NK-92 treated with Interleukin-12 subunit alpha and Interleukin-12 subunit beta, amount 100 ng/mL, for 24 hours (cell line): Measurements from ENCODE around the gene GFM1.

ENCODE experiments used
- DNase-seq: peaks from one replicate; lab custom pipeline; 2025; lab: John Stamatoyannopoulos, UW

GFM1 gene

DNA sequence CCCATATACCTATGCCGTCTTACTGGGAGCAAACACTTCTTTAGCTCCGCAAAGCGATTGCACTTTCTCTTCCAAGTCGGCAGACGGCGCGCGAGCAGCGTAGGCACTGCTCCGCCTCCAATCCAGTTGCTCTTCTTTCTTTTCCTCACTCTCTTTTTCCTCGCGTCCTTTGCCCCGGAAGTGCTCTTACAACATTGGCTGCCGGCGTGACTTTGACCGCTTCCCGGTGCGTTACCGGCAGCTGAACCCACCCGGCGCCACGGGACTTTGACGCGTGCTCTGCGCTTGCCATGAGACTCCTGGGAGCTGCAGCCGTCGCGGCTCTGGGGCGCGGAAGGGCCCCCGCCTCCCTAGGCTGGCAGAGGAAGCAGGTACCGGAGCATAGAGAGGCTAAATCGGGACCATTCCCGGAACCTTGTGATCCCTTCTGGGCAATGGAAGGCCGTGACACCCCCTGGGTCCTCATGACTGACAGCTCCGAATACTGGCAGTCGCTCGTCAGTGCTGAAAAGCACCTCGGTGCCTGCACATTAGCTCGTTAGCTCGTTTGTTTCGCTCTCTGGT lies at the start of gene GFM1:
TSS of gene GFM1 (plus strand) at position 183 of the 564 bp plus-strand sequence. CDS start at position 291, 108 bp downstream.
- peak; percentile 83 for DNase-seq

DNA sequence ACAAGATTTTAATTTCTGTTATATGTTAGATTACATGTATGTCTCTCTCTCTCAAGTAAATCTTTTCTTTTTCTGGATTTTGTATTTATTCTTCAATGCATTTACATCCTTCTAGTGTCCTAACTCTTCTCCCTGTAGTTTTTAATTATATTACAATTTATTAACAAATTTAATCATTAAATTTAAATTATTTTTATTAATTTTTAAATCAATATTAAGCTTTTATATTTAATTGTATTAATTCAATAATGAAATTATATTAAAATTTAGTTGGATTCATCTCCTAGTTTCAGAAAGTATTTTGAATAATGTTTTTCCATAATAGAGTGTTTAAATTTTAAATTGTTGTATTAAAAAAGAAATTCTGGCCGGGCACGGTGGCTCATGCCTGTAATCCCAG lies 43.5 kb upstream of the GFM1 start:
- DNase-seq: no peak

DNA sequence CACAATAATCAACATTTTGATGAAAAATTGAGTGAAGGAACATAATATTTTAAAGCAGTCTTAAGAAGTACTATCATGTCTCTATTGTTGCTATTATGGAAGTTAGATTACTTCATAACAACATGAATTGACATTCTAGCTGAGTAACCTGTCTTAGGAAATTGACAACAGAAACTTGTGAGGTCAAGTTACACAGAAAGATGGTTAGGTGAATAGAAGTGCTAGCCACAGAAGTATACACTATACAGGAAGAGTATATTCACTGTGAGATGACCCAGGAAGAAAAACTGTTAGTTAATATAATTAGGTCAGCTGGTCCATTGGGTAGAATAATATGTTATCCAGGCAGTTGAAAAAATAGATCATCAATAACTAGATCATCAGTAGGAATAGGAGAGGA lies 42.1 kb upstream of the GFM1 start:
- DNase-seq: no peak

DNA sequence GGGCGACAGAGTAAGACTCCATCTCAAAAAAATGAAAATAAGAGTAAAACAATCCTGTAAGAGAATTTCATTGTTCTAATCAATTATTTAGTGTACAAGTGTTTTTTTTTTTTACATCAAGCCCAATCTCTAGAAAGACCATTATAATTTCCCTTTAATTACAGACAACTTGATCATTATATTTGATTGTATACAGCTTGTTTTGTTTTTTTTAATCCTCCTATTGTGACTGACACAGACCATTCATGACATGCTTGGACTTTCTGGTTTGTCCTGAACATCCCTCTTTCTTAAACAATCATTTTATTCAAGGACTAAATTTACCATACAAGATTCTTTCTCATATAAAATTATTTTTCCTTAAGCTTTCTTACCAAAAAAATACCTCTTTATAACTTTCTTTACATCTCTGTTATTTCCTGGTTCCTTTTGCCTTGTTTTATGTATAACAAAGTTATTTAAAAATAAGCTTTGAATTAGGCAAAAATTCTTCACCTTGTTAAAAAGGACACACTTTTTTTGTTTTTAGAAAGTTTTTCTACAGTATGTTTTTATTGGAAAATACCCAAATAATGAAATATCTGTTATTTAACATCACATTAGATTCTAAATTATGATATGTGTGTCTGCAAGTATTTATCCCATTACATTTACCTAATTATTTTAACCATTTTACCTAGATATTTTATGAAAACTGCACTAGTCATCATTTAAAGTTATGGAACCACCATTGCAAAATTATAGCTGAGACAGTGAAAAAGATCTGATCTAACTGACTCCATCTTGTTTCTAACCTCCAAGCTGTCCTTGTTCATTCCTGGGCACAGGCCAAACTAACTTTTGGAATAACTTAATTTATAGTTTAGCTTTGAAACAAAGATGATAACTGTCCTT lies 26.1 kb upstream of the GFM1 start:
- no peak for DNase-seq

DNA sequence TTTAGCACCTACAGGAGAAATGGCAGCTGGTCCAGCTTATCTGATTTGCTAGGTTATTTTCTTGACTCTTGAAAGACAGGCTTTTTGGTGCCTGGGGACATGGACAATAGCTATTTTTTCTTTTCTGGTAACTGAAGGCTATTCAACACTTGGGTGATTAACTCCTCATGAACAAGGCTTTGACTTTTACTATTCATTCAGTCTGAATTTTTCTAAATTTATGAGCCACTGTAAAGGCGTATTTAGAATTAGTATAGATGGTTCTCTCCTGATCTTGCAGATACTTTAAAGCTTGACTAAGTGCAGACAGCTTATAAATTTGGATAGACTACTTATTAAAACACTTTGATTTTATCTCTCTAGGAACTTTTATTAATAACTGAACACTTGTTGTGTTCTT lies 18.4 kb upstream of the GFM1 start:
- no peak for DNase-seq

DNA sequence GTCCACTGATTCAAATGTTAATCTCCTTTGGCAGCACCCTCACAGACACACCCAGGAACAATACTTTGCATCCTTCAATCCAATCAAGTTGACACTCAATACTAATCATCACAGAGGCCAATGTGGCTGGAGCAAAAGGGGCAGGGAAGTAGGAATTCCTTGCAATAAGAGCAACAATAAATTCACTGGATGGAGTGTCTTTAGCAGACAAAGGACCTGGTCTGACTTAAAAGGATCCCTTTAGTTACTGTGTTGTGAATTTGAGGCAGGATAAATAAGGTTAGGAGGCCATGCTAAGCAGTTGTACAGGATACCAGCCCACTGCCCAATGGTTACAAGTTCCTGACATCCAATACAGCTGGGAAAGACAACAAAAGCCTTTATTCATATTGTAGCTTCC lies 12.3 kb upstream of the GFM1 start:
- DNase-seq: no peak

DNA sequence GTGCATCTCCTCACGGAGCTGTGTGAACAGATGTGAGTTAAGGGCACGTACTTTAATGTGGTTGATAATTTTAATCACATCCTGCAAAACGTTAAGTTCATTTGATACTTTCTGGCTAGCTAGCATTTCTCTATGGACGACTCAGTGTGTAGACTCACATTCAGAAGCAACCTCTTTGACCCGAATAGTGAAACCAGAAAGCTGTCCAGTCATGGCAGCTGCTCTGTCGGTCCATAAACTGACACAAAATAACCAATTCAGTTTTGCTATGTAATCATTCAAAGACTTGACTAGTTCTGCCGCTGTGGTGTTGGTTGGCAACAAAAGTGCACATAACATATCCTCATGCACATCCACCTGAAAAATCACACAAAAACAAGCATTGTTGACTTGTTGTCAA lies 3.7 kb upstream of the GFM1 start:
- no peak for DNase-seq

DNA sequence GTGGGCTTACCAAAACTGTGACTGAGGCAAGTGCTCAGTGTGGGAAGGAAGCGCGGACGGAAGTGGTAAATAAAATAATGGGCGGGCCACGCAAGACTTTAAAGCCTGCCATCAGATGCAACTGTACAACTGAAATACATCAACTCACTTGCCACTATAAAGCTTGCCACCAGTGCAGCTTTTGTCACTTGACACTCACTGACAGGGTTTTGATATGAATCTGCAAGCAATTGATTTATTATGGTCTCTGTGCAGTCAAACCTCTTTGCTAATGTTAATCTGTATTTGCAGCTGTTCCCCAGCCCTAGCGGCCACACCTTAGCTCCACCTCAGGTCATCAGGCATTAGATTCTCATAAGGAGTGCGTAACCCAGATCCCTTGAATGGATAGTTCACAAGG lies 2.3 kb upstream of the GFM1 start:
- DNase-seq: no peak

DNA sequence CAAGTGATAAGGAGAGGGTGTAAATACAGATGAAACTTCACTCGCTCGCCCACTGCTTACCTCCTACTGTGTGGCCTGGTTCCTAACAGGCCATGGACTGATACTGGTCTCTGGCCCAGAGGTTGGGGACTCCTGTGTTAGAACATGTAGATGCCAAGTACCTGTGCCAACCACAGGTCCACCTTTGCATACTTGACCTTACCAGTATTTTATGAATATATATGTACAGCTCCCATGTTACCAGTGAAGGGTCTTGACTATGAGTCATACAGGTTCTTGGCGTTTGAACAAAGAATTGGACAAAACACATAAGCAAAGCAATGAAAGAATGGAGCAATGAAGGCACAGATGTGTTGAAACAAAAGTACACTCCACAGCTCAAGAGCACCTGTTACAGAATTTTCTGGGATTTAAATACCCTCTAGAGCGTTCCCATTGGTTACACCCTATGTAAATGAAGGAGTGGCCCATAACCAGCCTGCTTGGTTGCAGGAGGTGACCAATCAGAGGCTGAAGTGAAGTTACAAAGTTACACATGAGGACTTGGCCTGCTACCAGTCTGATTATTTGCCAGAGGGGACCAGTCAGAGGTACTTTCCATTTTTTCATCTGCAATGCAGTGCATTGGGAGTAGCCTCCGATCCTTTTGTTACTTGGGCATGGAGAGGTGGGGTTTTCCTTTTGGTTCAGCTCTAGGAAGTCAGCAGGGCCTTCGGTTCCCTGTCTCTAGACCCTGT lies 1.7 kb upstream of the GFM1 start:
- no peak for DNase-seq

DNA sequence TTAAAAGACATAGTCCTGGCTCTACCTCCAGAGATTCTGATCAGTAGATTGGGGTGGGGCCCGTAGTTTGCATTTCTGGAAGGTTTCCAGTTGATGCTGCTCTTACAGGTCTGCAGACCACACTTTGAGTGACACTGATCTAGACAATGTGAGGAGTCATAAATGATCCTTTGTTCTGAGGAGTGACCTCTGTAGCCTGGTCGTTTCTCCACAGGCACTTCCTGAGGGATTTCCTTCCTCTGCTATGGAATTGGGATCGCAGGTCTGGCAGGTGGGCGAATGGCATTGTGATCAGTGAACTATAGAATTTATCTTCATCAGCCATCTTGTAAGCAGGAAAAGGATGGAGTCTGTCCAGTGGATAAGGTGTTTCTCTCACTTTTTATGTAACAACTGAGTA lies 5.5 kb downstream of the GFM1 start:
- no peak for DNase-seq

DNA sequence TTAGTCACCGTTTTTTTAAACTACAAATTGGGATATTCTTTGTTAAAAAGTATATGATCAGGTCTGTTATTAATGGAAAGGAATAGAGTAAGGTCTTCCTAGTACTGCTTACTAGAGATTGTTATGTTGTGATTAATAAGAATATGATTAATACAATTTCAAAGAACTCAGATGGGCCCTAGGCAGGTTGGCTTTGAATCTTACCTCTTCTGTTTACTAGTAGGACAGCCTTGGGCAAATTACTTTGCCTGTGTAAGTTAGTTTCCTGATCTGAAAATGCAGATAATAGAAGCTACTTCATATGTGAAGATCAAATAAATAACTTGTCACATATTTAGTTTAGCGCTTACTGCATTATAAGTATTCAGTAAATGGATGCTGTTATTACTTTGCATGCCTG lies 6.9 kb downstream of the GFM1 start:
- no peak for DNase-seq

DNA sequence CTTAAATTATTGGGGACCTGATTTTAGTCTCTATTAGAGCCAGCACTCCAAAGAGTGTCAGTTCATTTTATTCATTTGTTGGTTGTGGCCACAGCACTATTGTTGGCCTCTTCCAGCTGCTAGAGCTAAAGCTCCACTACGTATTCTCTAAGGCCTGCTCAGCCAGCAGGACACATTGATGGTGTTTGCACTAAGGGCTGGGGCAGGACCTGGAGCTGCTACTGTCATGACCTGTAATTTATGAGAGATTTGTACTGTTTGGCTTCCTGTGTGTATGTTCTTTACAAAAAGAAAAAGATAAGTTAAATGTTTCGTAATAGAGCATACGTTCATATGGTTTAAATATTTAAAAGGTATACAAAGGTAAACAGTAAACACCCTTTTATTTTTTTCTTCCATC lies 8.1 kb downstream of the GFM1 start:
- DNase-seq: no peak

DNA sequence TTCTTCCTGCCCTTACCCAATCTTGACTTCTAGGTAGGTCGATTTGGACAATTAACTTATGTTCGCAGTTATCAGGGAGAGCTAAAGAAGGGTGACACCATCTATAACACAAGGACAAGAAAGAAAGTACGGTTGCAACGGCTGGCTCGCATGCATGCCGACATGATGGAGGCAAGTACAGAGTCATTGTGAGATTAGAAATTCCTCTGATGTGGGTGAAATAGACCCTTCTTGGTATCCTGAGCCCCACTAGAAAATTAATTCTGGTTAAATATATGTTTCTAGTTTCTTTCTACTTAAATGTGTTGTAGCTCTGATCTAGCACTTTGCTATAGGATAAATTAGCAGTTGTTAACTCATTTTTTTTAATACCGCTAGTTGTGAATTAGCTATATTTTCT lies 14.6 kb downstream of the GFM1 start:
- DNase-seq: no peak

DNA sequence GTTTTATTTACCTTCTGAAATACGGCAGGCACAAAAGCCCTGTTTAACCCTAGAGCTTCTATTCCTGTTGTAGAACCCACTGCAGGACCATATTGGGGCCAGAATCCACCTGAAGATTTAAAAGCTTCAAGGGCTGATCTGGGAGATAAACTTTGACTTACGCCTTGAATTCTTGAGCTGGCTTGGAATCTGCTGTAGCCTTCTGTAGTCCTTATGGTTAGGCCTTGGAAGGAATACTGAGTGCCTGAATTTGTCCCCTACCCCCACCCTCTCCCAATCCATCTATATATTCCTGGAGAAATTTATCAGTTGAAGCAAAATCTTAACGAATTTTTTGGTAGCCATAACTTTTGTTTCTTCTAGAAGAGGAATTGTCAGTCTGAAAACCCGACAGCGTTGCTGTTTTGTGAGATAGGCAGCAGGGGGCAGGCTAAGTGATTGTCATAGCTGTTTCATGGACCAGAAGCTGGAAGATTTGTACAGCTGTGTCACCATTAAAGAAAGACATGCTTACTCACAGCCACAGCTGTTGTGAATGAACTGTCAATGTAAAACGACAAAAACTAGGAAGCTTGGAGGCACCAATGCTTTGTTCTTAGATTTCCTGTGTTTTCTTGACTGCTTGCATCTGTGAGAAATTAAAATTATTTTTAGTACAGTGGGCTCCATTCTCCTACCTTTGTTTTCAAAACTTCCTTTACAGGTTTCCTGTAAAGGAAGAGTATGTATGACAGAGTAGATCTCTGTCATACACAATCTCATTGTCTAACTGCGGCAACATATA lies 15.3 kb downstream of the GFM1 start:
- no peak for DNase-seq

DNA sequence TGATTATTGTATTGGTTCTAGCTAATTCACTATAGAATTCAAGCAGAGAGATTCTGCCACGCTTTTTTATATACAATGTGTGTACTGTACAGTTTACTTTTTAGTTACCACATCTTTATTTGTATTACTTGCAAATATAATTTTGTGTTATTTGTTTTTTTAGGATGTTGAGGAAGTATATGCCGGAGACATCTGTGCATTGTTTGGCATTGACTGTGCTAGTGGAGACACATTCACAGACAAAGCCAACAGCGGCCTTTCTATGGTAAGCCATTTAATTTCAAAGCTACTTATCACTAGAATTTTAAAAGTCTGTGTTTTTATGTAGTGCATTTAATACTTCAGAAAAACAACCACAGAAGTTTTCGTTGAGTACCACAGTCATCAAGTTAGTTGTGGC lies 16.4 kb downstream of the GFM1 start:
- no peak for DNase-seq

DNA sequence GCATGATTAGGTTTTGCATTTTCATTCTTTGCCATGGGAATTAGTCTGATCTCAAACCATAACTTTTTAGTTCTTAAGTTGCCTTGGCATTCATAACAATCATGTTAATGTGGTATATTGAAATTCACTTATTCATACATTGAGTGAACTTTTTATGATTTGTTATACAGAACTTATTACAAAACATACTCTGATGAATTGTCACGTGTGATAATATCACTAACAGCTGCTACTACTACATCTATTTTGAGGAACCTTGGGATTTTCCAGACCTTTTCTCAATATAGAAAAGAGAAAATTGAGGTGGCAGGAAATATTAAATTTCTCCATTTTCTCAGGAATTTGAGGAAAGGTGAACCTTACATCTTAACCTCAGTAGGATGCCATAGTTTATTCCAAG lies 18.9 kb downstream of the GFM1 start:
- DNase-seq: no peak

DNA sequence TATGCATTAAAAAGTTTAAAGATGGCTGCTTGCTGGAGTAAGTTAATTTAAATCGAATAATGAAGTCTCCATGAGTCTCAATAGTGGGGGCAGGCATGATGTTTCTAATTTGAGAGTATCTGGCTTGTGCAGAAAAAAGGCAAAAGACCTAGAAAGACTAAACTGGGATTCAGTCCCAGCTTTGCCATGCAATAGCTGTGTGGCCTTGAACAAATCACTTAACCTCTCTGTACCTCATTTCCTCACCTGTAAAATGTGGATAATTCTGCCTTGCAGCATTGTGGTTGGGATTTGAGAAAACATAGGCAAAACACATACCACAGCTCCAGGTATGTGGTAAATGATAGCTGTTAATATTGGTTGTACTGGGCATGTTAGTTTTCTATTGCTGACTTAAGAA lies 19.5 kb downstream of the GFM1 start:
- no peak for DNase-seq

DNA sequence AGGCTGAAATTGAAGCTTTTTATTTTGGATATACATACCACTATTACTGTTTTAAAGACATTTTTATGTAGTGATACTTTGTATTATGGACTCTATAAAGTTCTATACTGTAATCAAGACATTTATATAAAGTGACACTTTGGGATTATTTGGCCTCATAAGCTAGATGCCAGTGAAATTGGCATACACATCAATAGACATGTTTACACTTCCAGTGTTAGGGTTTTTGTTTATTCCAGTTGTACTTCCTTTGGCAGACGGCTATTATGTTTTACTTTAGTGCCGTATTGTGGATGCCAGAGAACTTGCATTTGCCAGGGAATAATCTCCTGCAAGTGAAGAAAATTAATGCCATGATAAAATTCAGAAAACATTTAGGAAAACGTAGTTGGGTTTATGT lies 22.1 kb downstream of the GFM1 start:
- no peak for DNase-seq

DNA sequence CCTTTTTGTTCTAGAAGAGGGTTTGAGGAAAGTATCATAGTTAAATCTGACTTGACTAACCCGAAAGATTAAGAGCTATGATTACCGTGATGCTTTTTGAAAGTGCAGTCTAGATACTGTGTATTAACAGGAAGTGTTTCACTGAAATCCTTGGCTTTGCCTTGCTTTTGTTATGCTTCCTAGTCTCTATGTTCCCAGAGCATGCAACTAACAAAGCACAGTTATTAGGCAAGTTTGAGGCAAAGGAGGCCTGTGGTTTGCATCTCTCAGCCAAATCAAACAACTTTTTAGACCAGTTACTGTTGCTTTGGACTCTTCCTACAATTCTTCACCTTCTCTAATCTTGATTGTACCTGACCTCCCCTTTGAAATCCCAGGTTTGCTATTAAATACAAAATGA lies 24.2 kb downstream of the GFM1 start:
- no peak for DNase-seq

DNA sequence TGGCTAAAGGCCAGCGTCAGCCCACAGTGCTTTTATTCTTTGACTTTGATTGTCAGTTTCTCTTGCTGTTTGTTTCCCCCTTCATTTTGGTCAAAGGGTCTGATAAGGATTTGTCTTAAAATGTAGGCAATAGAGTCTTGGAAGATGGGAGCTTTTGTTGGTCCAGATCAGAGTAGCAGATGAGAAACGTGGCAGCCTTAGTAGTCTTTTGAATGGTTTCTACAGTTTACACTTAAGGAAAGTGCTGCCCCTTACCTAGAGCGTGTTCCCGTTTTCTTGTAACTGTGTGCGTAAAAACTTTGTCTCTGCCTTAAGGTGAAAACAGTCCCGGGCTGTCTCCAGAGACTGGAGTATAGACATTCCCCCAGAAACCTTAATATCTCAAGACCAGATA lies 27.5 kb downstream of the GFM1 start:
- no peak for DNase-seq

DNA sequence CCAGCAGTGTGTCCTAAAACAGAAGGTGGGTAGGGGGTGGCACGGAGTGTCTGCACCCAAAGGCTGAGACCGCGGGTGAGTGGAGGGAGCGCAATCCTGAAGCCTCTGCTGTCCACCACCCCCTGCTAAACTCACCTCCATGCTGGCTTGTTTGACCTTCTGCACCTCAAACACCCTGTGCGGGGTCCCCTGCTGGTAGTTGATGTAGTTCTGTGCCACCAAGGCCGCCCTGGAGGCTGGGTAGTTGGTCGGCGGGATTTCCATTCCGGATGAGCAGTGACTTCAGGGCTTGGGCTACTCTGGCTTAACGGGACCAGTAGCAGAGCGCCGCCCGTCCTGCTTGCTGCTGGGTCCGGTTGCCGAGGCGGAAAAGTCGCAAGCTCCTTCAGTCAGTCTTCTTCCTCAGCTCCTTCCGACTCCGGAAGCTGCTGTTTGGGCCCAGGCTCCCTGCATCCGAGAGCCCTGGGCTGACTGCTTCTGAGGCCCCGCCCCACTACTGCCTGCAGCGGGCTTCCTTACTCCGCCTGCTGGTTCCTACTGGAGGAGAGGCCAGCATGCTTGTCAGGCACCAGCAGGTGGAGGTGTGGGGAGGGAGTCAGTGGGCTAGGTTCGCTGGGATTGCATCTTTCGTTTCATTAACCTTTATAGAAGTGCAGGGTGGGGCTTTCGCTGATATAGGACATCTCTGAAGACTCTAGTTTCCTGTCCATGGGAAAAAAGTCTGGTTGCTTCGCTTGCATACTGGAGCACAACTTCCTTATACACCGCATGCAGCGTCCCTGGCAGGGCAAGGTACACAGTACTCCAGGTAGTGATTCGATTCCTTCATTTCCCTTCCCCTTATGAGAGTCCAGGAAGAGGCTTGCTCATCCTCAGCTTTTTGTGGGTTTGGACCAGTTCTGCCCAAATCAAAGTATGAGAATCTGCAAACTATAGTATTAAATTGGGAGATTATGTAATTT lies 28.2 kb downstream of the GFM1 start, which contains the start of gene LXN:
TSS of gene LXN (minus strand) at position 434 of the 962 bp plus-strand sequence. CDS start at position 264, 170 bp downstream.
- DNase-seq: no peak
